ENCODE measurements around the gene SEMA5A. TPM values are rescaled to one million over a fixed set of nuclear protein-coding genes. Genes with fewer than 3 reads are reported as not detected.

Gene SEMA5A
- total and polyA plus RNA-seq, 2 of the 8 experiments (the other 6 are each of a cell fraction or from before 2014, with no cell fraction given), result 5.3 to 8.9 TPM

DNA sequence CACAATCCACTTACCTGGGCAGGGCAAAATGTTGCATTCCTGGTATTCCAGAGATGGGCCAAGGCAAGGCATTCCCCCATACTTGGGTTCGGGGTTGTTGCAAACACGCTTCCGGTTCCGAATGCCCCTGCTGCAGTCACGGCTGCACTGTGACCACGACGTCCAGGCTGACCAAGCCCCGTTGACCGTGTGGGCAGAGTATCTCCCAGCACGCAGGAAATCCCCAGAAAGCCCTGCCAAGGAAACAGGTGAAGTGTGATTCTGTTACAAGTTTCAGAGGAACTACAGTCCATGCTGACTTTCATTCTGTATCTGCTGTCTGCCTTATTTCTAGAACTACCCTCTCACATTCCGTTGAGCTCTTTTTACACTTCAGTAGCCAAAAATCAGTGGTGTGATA lies 483.0 kb downstream of the SEMA5A start (continued):
- no peak for TF ChIP-seq MAFK (IDR thresholded peaks at IDR 0.05; ENCODE audit: low read depth, low read length)

Measured in H1 (cell line).